GM19324 (cell line): ENCODE data around the gene ATF7.

Experiments
- ATAC-seq: cut with Tn5 transposase; IDR thresholded peaks from one replicate; pipeline ENCODE4 v1.9.1; 2021; ENCODE audit warnings: mild to moderate bottlenecking, moderate library complexity; ENCODE audit not compliant: unreplicated experiment, low FRiP score

The ATF7 gene

DNA sequence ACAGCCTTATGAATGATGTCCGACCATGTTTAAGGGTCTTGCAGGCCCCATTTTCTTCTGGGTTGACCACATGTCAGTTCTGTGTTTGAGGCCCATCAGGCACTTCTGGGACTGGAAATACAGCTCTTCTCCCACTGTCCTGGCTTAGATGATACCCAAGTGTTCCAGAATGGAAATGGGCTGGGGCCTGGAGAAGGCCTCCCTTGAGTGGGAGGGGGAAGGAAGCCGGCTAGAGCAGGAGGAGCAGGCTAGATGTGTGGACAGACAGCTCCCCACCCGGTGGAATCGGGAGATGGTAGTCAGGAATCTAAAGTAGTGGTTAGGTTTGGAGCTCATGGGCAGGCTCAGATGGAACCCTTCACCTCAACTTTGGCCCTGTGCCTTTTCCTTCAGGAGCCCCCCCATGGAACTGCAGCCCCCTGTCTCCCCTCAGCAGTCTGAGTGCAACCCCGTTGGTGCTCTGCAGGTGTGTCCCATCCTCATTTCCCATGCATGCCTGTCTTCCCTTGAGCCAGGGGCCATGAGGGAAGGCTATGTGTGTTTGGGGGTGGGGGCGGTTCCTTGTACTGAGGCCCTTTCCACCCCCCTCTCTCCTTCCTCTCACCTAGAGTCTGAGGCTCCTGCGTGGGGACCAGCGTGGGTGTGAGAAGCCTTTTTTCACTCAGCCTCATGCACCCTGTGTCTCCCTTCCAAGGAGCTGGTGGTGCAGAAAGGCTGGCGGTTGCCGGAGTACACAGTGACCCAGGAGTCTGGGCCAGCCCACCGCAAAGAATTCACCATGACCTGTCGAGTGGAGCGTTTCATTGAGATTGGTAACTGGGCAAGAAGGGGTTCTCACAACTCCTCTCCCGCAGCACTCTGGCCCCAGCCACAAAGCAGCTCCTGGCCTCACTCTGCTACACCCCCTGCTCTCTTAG lies 121.9 kb downstream of the ATF7 start:
- ATAC-seq = no peak

DNA sequence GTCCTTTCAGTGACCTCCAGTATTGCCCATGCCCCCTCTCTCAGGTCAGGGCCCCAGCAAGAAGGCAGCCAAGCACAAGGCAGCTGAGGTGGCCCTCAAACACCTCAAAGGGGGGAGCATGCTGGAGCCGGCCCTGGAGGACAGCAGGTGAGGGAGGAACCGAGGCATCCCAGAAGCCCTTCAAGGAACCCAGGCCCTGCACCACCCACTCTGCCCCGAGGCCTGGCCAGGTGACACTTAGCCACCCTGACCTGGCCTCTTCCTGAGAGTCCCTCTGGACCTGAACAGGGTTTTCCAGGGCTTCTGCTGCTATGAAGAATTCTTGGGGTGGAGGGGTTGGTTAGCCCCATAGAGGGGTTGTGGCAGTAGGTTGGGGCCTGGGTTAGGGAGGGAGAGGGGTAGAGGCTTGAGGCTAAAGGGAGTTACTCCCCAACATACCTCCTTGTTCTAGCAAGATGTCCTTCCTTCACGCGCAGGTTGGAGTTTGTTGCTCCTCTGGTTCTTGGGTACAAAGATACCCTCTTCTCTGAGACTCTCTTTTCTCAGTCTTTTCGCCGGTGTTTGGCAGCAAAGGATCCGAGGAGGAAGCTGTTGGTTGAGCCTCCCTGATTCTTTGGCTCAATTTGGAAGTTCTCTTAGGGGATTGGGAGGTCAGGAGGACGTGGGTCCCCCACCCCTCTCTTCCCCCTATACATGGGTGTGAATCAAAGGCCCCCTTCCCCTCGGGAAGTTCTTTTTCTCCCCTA lies 123.0 kb downstream of the ATF7 start:
- ATAC-seq = no peak

DNA sequence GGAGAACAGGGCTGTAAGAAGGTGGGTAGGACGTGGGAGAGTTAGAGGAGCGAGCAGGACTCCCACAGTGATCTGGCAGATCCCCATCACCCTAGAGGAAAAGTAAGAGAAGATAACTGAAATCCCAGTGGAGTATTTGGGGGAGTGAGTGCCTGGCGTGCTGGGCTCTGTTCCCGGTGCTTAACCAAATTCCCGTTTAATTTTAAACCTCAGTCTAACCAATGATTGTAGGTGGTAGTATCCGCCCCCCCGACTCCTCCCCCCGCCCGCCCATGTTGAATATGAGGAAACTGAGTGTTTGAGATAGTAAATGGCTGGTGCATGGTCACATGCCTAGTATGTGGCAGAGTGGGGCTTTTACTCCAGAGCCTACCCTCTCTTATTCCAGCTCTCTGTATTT lies 123.9 kb downstream of the ATF7 start:
- no peak for ATAC-seq

DNA sequence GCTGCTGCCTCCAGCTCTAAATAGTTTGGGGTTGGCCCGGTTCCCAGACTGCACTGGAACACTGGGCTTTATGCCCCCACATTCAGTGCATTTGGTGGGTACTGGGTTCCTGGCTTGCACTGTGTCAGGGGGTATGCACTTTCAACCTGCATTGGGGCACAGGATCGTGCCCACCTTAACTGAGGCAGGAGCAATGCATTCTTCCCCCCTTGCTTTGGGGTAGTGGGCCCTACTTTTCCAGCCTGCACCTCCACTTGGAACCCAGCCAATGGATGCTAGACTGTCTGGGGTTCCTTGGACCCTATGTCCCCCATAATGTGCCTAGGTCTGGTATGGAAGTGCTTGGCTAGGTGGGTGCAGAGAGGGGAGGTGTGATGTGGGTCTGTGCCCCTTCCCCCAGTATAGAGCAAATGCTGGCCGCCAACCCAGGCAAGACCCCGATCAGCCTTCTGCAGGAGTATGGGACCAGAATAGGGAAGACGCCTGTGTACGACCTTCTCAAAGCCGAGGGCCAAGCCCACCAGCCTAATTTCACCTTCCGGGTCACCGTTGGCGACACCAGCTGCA lies 124.5 kb downstream of the ATF7 start:
- no peak for ATAC-seq

DNA sequence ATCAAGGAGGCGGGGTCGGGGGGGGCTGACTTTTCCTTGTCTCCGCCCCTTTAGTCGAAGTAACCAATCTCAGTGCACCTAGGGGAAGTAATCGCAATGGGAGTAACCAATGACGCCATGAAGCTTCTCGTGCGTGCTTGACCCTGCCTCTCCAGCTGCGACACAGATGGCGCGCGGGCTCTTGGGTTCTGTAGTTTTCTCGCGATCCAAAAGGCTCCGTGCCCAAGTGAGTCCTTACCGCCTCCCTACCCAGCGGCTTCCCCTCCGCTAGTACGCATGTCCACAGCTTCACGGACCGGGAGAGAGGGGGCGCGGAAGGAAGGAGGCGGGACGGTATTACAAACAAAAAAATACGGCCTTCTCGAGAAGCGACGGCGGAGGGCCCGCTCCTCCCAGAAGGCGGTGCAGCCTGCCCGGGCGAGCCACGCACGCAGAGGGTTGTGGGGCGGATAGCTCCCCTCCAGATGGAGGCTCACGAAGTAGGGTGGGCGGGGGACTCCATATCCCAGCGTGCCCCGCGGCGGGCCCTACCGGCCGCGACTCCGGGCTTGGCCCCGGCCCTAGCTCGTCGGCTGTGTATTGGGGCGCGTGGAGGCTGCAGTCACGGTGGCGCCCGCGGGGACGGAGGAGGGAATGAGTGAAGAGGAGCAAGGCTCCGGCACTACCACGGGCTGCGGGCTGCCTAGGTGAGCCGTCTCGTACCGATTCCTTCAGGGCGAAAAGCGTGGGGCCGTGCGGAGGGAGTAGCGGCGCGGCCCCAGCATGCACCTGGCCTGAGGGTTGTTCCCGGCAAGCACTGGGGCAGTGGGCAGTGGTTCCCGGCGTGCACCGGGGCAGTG lies 125.2 kb downstream of the ATF7 start, which contains the start of gene TARBP2:
TSS of gene TARBP2 (plus strand) at position 508 of the 839 bp plus-strand sequence. CDS start at position 634, 126 bp downstream.
- peak; percentile 86 for ATAC-seq

DNA sequence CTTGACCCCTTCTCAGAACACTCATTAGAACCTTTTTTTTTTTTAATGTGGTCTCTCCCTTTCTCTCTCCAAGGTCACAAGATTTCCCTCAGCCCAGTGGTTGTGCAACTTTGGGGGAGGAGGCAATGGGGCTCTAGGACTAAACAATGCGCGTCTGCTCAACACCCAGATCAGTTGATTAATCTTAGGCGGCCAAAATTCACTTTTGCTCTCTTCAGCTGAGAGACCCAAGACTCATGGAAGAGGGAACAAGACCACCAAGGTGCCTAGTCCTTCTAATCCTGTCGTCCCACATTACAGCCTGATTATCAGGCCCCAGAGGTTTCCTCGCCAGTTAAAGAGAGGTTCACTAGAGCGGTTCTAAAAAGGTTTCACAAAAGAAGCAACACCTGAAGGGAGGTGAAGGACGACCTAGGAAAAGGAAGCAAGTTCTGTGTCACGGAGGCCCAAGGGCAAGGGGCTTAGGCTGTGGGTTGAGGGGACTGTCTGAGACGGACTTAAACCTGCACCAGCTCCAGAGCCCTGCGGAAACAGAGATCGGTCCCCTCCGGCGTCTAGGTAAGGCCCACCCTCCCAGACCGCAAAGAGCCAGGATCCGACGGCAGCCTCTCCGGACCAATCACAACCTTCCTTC lies 125.9 kb downstream of the ATF7 start:
- no peak for ATAC-seq

DNA sequence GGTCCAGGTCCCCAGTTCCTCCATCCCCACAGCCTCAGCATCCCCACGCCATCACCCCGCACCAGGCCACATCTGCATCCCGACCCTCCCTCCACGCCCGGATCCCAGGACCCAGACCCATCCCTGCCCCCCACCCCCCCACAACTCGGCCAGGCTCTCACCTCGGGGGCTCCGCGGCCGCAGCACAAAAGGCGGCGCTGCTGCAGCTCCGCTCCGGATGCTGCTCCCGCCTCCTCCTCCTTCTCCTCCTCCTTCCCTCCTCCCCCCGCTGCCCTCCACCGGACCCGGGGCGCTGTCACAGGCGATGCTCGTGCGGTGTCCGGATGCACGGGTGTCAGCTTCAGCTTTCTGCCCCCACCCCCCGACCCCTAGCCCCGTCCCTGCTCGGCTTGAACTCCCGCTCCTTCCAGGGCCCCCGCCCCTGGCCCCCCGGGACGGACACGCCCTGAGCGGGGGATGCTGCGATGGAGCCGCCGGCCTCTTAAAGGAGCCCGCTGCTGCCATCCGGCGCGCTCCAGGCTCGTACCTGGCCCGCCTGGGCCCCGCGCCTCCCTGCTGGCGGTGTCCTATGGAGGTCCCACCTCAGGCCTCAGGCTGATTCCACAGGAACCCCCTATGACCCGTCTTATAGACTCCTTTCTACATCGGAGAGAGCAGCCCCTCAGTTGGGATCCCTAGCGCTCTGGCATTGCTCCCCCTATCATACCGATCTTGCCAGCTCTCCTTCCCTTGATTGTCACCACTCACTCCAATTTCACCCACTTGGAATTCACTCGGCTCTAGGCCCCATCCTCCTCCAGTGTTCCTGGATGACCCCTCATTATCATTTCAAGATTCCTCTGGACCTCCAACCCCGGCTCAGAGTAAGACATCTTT lies 126.7 kb downstream of the ATF7 start, which contains the start of gene MAP3K12:
TSS of gene MAP3K12 (minus strand) at position 193 of the 876 bp plus-strand sequence. CDS start 12,067 bp downstream, outside the sequence.
- ATAC-seq = no peak

DNA sequence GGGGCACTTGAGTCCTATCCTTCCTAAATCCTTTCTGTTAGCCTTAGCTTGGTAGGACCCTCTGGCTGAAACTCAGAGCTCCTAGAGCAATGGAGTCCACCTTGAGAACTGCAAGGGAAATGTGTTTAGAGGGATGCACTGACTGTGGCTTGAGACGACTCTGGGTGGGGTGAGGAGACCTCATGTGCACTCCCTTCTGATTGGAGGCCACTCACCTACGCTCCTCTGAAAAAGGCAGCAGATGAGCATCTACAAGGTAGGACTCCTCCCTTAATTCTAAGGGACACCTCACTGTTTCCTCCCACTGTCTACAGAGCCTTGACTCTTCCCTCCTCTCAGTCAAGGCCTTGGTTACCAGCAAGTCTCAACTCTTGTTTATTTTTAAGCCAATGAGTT lies 127.9 kb downstream of the ATF7 start:
- no peak for ATAC-seq

DNA sequence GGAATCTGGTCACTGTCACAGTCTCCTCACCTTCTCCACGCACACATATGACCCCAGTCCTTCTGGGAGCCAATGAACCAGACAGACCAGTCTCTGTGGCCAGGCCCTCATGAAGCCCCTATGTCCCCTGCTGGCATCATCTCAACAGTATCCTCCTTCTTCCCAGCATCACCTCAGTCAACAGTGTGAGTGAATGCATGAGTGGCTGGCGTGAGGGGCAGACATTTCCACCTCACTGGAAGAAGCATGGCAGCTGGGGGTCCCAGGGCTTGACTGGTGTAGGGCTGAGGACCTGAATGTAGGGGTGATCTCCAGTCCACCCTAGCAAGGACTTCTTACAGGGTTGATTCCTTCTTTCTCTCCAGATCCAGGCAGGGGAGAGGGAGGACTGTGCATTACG lies 128.7 kb downstream of the ATF7 start:
- no peak for ATAC-seq

DNA sequence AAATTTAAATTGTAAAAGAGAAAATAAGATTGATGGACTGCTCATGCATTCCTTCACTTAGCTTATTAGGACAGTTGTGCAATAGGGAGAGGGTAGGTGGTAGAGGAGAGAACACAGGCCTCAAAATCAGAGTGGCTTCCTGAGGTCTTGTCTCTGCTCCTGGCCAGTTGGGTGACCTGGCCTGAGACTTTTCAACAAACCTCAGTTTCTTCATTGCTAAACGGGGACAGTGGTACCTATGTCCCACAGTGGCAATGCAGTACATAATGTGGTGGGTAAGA lies 129.5 kb downstream of the ATF7 start:
- no peak for ATAC-seq

DNA sequence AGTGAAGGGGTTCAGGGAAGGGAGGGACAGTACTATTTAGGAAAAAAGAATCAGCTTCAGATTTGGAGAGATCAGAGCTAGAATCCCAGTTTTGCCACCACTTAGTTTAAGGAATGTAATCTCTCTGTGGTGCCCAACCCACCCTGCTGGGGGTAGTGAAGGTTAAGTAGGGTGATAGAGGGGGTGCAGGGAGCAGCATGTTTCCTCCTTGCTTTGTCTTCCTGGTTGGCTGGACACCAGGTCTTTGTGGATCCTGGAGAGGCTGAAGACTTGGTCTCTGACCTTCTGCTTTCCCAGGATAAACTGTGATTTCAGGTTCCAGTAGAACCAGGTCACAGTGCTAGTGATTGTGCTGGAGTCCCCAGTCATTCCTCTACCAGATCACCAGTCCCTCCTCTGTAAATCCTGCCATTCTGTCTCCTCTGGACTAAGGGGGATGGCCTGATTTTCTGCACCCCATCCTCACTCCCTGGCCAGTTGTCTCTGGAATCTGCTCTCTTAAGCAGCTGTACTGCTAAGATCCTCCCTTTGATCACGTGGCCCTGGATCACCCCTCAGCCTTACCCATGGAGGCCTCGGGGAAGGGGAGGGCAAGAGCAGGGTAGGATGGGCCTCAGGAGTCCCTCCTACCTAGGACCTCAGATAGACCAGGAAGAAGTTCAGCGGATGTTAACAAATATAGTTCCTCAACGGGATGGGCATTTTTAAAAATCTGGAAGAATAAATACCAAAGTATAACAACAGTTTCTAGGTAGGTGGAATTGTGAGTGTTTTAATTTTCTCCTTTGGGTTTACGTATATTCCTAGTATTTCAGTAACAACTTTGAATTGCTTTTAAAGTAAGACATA lies 130.1 kb downstream of the ATF7 start:
- ATAC-seq = no peak

DNA sequence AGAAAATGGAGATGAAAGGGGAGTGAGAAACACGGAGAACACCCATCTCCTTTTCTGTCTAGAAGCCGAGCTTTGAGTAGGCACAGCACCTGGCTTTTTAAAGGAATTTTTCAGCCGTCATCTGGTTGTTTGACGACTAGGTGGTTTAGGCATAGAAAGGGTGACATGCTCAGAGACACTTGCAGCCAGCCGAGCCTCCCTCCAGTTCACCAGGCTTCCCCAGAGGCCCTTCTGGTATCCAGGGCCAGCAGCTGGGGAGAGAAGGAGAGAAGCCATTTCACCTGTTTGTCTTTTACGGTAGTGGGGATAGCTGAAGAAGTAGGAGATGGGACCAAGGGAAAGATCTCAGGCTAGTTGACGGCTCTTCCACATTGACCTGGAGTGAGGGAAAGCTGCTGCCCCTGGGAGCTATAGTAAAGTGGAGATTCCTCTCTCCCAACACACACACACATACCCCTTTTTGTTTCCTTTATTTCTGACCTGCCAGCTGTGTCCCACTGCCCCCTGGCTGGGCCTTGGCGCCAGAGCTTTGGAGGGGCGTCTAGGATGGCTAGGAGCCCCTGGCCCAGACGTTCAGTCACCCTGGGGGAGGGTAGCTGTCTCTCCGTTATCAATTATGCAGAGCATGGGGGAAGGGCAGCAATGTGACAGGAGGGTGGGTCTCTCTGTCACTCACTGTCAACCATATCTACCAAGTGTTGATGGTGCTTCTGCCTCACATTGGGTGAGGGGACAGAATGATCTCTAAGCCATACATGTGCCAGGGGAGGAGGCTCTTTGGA lies 132.4 kb downstream of the ATF7 start:
- ATAC-seq = no peak

DNA sequence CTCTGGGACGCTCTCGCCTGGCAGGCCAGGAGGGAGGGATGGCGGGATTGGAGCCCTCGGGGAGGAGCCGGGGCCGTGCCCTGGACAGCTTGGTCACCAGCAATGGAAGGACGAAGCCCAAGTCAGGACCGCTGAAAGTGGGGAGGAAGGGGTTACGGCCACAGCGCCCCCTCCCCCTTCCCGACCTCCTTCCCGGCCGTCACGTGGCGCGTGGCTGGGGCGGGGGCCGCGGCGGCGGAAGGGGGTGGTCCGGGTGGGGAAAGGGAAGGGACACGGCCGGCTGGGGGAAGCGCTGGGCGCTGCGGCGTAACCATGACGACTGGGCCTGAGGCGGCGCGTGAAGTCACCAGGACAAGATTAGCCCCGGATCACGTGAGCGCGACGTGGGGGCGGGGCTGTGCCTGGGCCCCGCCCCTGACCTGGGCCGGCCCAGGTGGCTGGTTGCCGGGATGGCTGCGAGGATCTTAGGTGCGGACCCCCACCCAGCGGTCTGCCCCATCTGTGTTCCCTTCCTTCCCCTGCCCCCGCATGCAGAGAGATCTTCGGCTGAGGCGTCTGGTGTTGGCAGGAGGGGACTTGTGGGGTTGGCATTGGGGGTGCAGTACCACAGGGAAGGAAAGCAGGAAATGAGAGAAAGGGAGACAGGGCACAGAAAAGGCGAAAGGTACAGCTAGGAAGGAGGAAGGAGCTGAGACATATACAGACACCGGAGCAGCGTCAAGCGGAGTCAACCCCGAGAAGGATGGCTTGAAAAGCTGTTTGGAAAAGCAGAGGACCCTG lies 133.2 kb downstream of the ATF7 start:
- peak; percentile 89 for ATAC-seq

DNA sequence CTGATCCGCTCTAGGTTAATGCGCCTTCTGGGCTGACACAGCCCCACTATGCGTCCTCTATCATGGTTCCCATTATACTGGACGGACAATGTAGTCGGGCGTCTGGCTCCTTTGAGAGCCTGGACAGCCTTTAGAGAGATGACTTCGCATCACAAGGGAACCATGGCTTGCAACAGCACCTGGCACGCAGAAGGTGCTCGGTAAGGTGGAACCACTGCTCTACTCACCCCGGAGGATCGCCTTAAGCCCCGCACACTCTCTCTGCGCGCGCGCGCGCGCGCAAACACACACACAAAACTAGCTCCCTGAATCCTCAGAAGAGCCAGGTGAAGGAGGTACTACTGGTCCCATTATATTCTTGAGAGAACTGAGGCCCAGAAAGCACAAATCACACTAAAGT lies 134.0 kb downstream of the ATF7 start:
- ATAC-seq = no peak

DNA sequence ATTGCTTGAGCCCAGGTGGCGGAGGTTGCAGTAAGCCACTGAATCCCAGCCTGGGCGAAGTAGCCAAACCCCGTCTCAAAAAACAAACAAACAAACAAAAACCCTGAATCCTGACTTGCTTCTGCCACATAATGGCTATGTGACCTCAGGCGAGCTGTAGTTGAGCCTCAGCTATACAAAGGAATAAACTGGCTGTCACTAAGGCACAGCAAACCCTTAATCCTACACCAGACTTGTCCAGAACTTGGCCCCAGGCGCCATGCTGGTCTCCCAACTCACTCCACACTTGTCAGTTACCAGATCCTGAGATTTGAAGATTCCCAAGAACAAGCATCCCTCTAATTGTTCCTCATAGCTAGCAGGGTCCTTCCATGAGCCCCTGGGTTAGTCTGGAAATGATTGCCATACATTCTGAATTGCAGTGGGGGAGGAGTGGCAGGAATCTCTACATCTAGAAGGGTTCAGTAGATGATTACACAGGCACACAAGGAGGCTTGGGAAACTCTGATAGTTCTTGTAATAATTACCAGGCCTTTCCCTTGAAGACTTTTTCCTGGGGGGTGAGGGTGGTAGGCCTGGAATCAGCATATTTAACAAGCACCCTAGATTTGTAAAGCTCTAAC lies 136.8 kb downstream of the ATF7 start:
- no peak for ATAC-seq
